ENCODE data around the gene MRPL20.

DNA sequence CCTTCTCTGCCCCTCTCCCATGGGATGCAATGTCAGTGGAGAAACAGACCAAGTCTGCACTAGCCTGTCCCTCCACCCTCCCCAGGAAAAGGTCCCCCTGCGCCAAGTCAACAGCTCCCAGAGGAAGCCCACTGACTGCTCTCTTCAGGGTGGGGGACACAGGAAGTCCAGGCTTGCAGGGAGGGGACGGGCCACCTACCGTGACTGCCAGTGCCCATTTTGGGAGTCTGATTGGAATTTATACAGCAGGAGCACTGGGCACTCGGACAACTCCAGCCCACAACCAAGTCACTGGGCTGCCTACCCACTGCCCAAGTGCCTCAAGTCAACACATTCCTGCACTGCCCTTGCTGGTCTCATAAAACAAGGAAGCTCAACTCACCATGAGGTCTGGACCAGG lies 14.1 kb downstream of the MRPL20 start:
- no peak for TF ChIP-seq CTCF (IDR thresholded peaks at IDR 0.05; ENCODE audit: low read length)
- TF ChIP-seq EZH2 (IDR thresholded peaks at IDR 0.05; ENCODE audit: borderline replicate concordance, low read length): no peak

Measured in OCI-LY1 (cell line).